HG02678 (cell line): ENCODE results near the gene GNA12.
"Not testable (repeated sequence)": the region's sequence is repeated elsewhere in the genome, so short reads cannot be mapped to it uniquely, and the experiment has no call there.

Experiments used
- ATAC-seq: cut with Tn5 transposase; IDR thresholded peaks from one replicate; pipeline ENCODE4 v1.9.1; 2021; ENCODE audit warnings: mild to moderate bottlenecking, moderate library complexity; ENCODE audit not compliant: unreplicated experiment

The GNA12 gene

GRCh38 chr7:2732388-2732787 lies 111.7 kb downstream of the GNA12 start:
- no peak for ATAC-seq

- ATAC-seq = no peak
Observed at GRCh38 chr7:2730846-2731770, 113.0 kb downstream of the GNA12 start.

GRCh38 chr7:2729893-2730716 lies 114.0 kb downstream of the GNA12 start:
- no peak for ATAC-seq

- no peak for ATAC-seq
Observed at GRCh38 chr7:2729031-2729892, 114.8 kb downstream of the GNA12 start.

- no peak for ATAC-seq
Observed at GRCh38 chr7:2728316-2729030, 115.6 kb downstream of the GNA12 start.

- ATAC-seq = not testable (repeated sequence)
Observed at GRCh38 chr7:2727206-2727605, 116.9 kb downstream of the GNA12 start.

- ATAC-seq = no peak
Observed at GRCh38 chr7:2726316-2727018, 117.6 kb downstream of the GNA12 start.

- no peak for ATAC-seq
Observed at GRCh38 chr7:2725178-2726105, 118.7 kb downstream of the GNA12 start.

- no peak for ATAC-seq
Observed at GRCh38 chr7:2724453-2725177, 119.5 kb downstream of the GNA12 start.

GRCh38 chr7:2724036-2724435 lies 120.1 kb downstream of the GNA12 start:
- ATAC-seq = not testable (repeated sequence)

- ATAC-seq = no peak
Observed at GRCh38 chr7:2723138-2723850, 120.8 kb downstream of the GNA12 start.

- ATAC-seq = no peak
Observed at GRCh38 chr7:2722591-2722990, 121.5 kb downstream of the GNA12 start.

- no peak for ATAC-seq
Observed at GRCh38 chr7:2721842-2722241, 122.3 kb downstream of the GNA12 start.

GRCh38 chr7:2720024-2720423 lies 124.1 kb downstream of the GNA12 start:
- no peak for ATAC-seq

GRCh38 chr7:2719007-2719406 lies 125.1 kb downstream of the GNA12 start:
- no peak for ATAC-seq

GRCh38 chr7:2718296-2718965 lies 125.7 kb downstream of the GNA12 start:
- no peak for ATAC-seq
